PFSK-1 (cell line): Measurements from ENCODE around the gene HACD3.

Experiments used
- POLR2AphosphoS5 ChIP-seq: IDR thresholded peaks from 2 replicates; pipeline ENCODE4 v1.6.1; 2012; ENCODE audit warnings: low read depth, mild to moderate bottlenecking, control low read depth, low read length, moderate library complexity
- REST ChIP-seq, 2 experiments: IDR thresholded peaks; 2 replicates each; pipeline versions ENCODE4 v1.6.1 to v1.8.0; 2011 to 2012; ENCODE audit warnings: low read depth in 2 of 2, low read length in 2 of 2, control low read depth in 1 of 2, inconsistent platforms in 1 of 2, mild to moderate bottlenecking in 1 of 2, moderate library complexity in 1 of 2; ENCODE audit not compliant: insufficient read depth in 1 of 2
- SIN3A ChIP-seq: IDR thresholded peaks from 2 replicates; pipeline ENCODE4 v1.6.1; 2012; ENCODE audit warnings: mild to moderate bottlenecking, low read length, moderate library complexity, borderline replicate concordance; ENCODE audit not compliant: insufficient read depth
- TAF1 ChIP-seq: IDR thresholded peaks from 2 replicates; pipeline ENCODE4 v1.6.1; 2012; ENCODE audit warnings: low read length, control low read depth, borderline replicate concordance; ENCODE audit not compliant: insufficient read depth

GRCh38 chr15:65612949-65613744 lies 82.9 kb downstream of the HACD3 start:
- no peak for TF ChIP-seq TAF1
- no peak for TF ChIP-seq REST (IDR thresholded peaks at IDR 0.05; ENCODE audit: insufficient read depth in 1 of 2, low read depth in 2 of 2, low read length in 2 of 2)
- no peak for TF ChIP-seq SIN3A
- TF ChIP-seq POLR2AphosphoS5: no peak
